GM23248 (cell line): ENCODE results near the gene GARNL3. TPM values are rescaled to one million over a fixed set of nuclear protein-coding genes. Genes with fewer than 3 reads are reported as not detected.

Experiments used
- DNase-seq: peaks from one replicate; pipeline ENCODE4 v3.0.0-alpha.2; 2015
- H2AFZ ChIP-seq: fragments of 200-600 bp; sonication (generic); 2 replicates; pipeline ENCODE4 v1.6.1; 2016; ENCODE audit warnings: antibody characterized with exemption
- H3F3A ChIP-seq: fragments of 200-600 bp; sonication (generic); 2 replicates; pipeline ENCODE4 v1.6.1; 2016; ENCODE audit warnings: mild to moderate bottlenecking, antibody characterized with exemption, mixed run types; ENCODE audit not compliant: insufficient read depth
- H3K27ac ChIP-seq: fragments of 200-600 bp; sonication (generic); 2 replicates; pipeline ENCODE4 v1.5.1; 2016; ENCODE audit warnings: mild to moderate bottlenecking
- H3K27me3 ChIP-seq: fragments of 200-600 bp; sonication (generic); replicated peaks from 2 replicates; pipeline ENCODE4 v1.6.1; 2016; ENCODE audit warnings: mild to moderate bottlenecking; ENCODE audit not compliant: insufficient read depth
- H3K36me3 ChIP-seq: fragments of 200-600 bp; sonication (generic); 2 replicates; pipeline ENCODE4 v1.6.1; 2016; ENCODE audit warnings: low read depth, mild to moderate bottlenecking
- H3K4me1 ChIP-seq: fragments of 200-600 bp; sonication (generic); 2 replicates; pipeline ENCODE4 v1.6.1; 2016; ENCODE audit warnings: mild to moderate bottlenecking; ENCODE audit not compliant: insufficient read depth
- H3K4me2 ChIP-seq: fragments of 200-600 bp; sonication (generic); one replicate; pipeline ENCODE4 v1.6.1; 2016; ENCODE audit warnings: mild to moderate bottlenecking; ENCODE audit not compliant: unreplicated experiment
- H3K4me3 ChIP-seq: fragments of 200-600 bp; sonication (generic); 2 replicates; pipeline ENCODE4 v1.5.1; 2016; ENCODE audit warnings: mild to moderate bottlenecking
- H3K79me2 ChIP-seq: fragments of 200-600 bp; sonication (generic); 2 replicates; pipeline ENCODE4 v1.6.1; 2016; ENCODE audit warnings: mild to moderate bottlenecking; ENCODE audit not compliant: insufficient read depth
- H3K9ac ChIP-seq: fragments of 200-600 bp; sonication (generic); 2 replicates; pipeline ENCODE4 v1.6.1; 2016; ENCODE audit warnings: mild to moderate bottlenecking
- H3K9me2 ChIP-seq: fragments of 200-600 bp; sonication (generic); 2 replicates; pipeline ENCODE4 v1.6.1; 2016; ENCODE audit warnings: mixed run types, mild to moderate bottlenecking, moderate library complexity; ENCODE audit not compliant: insufficient read depth
- H3K9me3 ChIP-seq: fragments of 200-600 bp; sonication (generic); one replicate; pipeline ENCODE4 v1.6.1; 2017; ENCODE audit warnings: low read depth
- H4K20me1 ChIP-seq: fragments of 200-600 bp; sonication (generic); 2 replicates; pipeline ENCODE4 v1.6.0; 2016; ENCODE audit not compliant: insufficient read depth
- EZH2 ChIP-seq: fragments of 200-600 bp; sonication (generic); IDR thresholded peaks from 2 replicates; pipeline ENCODE4 v1.6.1; 2018; ENCODE audit warnings: antibody characterized with exemption, mild to moderate bottlenecking; ENCODE audit not compliant: insufficient read depth, poor library complexity, severe bottlenecking
- EZH2phosphoT487 ChIP-seq: fragments of 200-600 bp; sonication (generic); IDR thresholded peaks from 2 replicates; pipeline ENCODE4 v1.6.1; 2018; ENCODE audit warnings: antibody characterized with exemption, moderate library complexity, mild to moderate bottlenecking, low read depth; ENCODE audit not compliant: insufficient read depth
- WGBS, 2 experiments: methylation state at CpG; one replicate each; pipeline ENCODE4 v1.1.6; 2015 to 2017; ENCODE audit warnings: low lambda C conversion rate in 2 of 2, low coverage in 1 of 2; ENCODE audit errors: missing lambda C conversion rate in 2 of 2; 5-methylcytosine and 5-hydroxymethylcytosine counted together
- in situ Hi-C: fragments of 300-500 bp; cut with MboI; formaldehyde crosslinking; loops from 2 replicates; pipeline ENCODE4 v1.15.0; 2020
- polyA plus RNA-seq: library from polyadenylated mRNA; unstranded; fragments of >200 nt; fragmentation: Nextera tagmentation; extraction: Ambion mirVana; gene quantifications from 2 replicates; pipeline ENCODE4 v1.2.1, GENCODE V29; 2016
- total RNA-seq: library from RNA; depleted of rRNA; stranded (reverse); fragments of >200 nt; shearing (Covaris generic); gene quantifications from 2 replicates; pipeline ENCODE4 v1.2.3, GENCODE V29; 2014

The GARNL3 gene
- total and polyA plus RNA-seq, 2 experiments from 2014 or later, result 0.43 to 1.3 TPM

- peak; percentile 97 for DNase-seq
- no peaks in the 10 kb centered on the region; the same call in 1 of the 2 replicates for H3K9me2 ChIP-seq
- no peaks in the 10 kb centered on the region for H3K79me2 ChIP-seq
- WGBS, 2 experiments, result 0 to 2% methylated on average over 3 of the region's 3 CpGs
- no peaks in the 10 kb centered on the region for H3K9me3 ChIP-seq
- peaks cover 22% of the 10 kb centered on the region for H3K4me1 ChIP-seq
- peak overlapping the region; percentile 47 for H3K4me2 ChIP-seq
- H4K20me1 ChIP-seq, result no peaks in the 10 kb centered on the region
- no peak overlapping the region for H3K9ac ChIP-seq
- H3K36me3 ChIP-seq, result no peaks in the 10 kb centered on the region
- no peak overlapping the region for H3K4me3 ChIP-seq
- no peak overlapping the region for H2AFZ ChIP-seq
- peaks cover 11% of the 10 kb centered on the region for H3F3A ChIP-seq
- 0 out of 2 replicates have a peak, but pooled peaks cover 2% of the 10 kb centered on the region for H3K27me3 ChIP-seq
- in situ Hi-C loops, result no loop called here
- TF ChIP-seq EZH2phosphoT487, result 0 out of 2 replicates have a peak, but pooled peaks have one; percentile 23
- no peak for TF ChIP-seq EZH2
- peak overlapping the region; percentile 31; the same call in 1 of the 2 replicates for H3K27ac ChIP-seq
Measured at GRCh38 chr9:127336506-127337352, 72.2 kb downstream of the GARNL3 start.

- Histone ChIP-seq H3K4me3 (no peak overlapping the region), H3K9ac (no peak overlapping the region), H3K4me1 (peaks cover 20% of the 10 kb centered on the region), H3F3A (peaks cover 10% of the 10 kb centered on the region), H3K27ac (no peak overlapping the region), H3K27me3 (0 out of 2 replicates have a peak, but pooled peaks cover 15% of the 10 kb centered on the region), H3K4me2 (no peak overlapping the region), H3K79me2 (no peaks in the 10 kb centered on the region), H4K20me1 (no peaks in the 10 kb centered on the region), H2AFZ (no peak overlapping the region), H3K9me3 (no peaks in the 10 kb centered on the region), H3K9me2 (no peaks in the 10 kb centered on the region), H3K36me3 (no peaks in the 10 kb centered on the region)
- DNase-seq, result peak; percentile 5
- no peak for TF ChIP-seq EZH2
- TF ChIP-seq EZH2phosphoT487, result no peak
- in situ Hi-C loops, result no loop called here
- 30 to 33% methylated on average over 2 of the region's 2 CpGs for WGBS, 2 experiments
Measured at GRCh38 chr9:127340721-127341120, 76.1 kb downstream of the GARNL3 start.

- Histone ChIP-seq H3K4me1 (peaks cover 16% of the 10 kb centered on the region), H3K27me3 (0 out of 2 replicates have a peak, but pooled peaks cover 15% of the 10 kb centered on the region), H3K9me3 (no peaks in the 10 kb centered on the region), H3F3A (peaks cover 8% of the 10 kb centered on the region), H3K36me3 (no peaks in the 10 kb centered on the region), H3K4me2 (no peak overlapping the region), H3K4me3 (no peak overlapping the region), H3K79me2 (no peaks in the 10 kb centered on the region), H3K27ac (no peak overlapping the region), H4K20me1 (no peaks in the 10 kb centered on the region), H2AFZ (no peak overlapping the region), H3K9ac (no peak overlapping the region), H3K9me2 (no peaks in the 10 kb centered on the region)
- TF ChIP-seq EZH2 (no peak), EZH2phosphoT487 (no peak)
- WGBS, 2 experiments, result 76 to 80% methylated on average over 3 of the region's 3 CpGs
- peak; percentile 6 for DNase-seq
- in situ Hi-C loops, result no loop called here
Measured at GRCh38 chr9:127341152-127341551, 76.6 kb downstream of the GARNL3 start.

- WGBS, 2 experiments, result 78% methylated on average over 7 of the region's 7 CpGs
- TF ChIP-seq EZH2 (no peak), EZH2phosphoT487 (no peak)
- DNase-seq, result peak; percentile 30
Measured at GRCh38 chr9:127344368-127345000, 79.9 kb downstream of the GARNL3 start.

More at GRCh38 chr9:127344368-127345000, 79.9 kb downstream of the GARNL3 start:
- no peaks in the 10 kb centered on the region for H3K9me3 ChIP-seq
- 0 out of 2 replicates have a peak, but pooled peaks cover 15% of the 10 kb centered on the region for H3K27me3 ChIP-seq
- H3F3A ChIP-seq, result no peaks in the 10 kb centered on the region
- no peak overlapping the region for H3K9ac ChIP-seq
- H3K27ac ChIP-seq, result no peak overlapping the region
- no peaks in the 10 kb centered on the region for H3K4me1 ChIP-seq
- H3K4me3 ChIP-seq, result no peak overlapping the region
- H4K20me1 ChIP-seq, result no peaks in the 10 kb centered on the region
- in situ Hi-C loops, result no loop called here
- H3K9me2 ChIP-seq, result no peaks in the 10 kb centered on the region
- no peak overlapping the region for H3K4me2 ChIP-seq
- no peaks in the 10 kb centered on the region for H3K79me2 ChIP-seq
- no peak overlapping the region for H2AFZ ChIP-seq
- no peaks in the 10 kb centered on the region for H3K36me3 ChIP-seq
